GM12874 (cell line): ENCODE results near the gene ATF3.

Experiments used
- TF ChIP-seq, protein P1 (sequence below): IDR thresholded peaks from 2 replicates; pipeline ENCODE4 v1.5.1; 2011; ENCODE audit warnings: low read depth, mild to moderate bottlenecking, control low read depth, low read length, moderate library complexity; ENCODE audit not compliant: insufficient read depth

ATF3 gene

DNA sequence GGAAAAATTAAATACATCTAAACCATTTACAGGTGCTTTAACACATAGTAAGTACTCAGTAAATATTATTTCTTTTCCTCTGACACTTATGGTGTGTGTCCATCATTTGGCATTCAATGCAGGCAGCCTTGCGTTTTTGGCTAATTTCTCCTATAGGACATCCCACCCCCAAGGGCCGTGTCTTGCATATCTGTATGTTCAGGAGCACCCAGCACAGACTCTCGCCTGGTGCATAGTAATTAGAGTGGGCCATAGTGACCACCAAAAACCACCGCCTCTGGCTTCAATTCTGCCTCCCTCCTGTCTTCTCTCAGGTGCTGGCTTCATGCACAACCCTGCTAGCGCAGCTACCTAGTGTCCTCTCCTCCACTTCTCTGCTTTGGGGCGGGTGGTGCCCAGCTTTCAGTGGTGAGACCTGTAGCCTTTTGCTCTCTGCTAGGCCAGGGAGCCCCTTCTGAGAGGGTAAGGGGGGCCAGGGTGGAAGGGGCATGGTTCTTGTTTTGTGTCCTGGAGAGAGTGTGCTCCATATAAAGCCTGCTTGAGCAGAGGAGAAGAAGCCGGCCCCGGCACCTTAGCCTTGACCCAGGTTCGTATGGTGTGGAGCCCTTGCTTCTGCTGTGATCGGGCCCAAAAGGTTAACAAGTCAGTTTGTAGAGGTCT lies 57.7 kb downstream of the ATF3 start:
- TF ChIP-seq, protein P1, sequence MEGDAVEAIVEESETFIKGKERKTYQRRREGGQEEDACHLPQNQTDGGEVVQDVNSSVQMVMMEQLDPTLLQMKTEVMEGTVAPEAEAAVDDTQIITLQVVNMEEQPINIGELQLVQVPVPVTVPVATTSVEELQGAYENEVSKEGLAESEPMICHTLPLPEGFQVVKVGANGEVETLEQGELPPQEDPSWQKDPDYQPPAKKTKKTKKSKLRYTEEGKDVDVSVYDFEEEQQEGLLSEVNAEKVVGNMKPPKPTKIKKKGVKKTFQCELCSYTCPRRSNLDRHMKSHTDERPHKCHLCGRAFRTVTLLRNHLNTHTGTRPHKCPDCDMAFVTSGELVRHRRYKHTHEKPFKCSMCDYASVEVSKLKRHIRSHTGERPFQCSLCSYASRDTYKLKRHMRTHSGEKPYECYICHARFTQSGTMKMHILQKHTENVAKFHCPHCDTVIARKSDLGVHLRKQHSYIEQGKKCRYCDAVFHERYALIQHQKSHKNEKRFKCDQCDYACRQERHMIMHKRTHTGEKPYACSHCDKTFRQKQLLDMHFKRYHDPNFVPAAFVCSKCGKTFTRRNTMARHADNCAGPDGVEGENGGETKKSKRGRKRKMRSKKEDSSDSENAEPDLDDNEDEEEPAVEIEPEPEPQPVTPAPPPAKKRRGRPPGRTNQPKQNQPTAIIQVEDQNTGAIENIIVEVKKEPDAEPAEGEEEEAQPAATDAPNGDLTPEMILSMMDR: no peak

DNA sequence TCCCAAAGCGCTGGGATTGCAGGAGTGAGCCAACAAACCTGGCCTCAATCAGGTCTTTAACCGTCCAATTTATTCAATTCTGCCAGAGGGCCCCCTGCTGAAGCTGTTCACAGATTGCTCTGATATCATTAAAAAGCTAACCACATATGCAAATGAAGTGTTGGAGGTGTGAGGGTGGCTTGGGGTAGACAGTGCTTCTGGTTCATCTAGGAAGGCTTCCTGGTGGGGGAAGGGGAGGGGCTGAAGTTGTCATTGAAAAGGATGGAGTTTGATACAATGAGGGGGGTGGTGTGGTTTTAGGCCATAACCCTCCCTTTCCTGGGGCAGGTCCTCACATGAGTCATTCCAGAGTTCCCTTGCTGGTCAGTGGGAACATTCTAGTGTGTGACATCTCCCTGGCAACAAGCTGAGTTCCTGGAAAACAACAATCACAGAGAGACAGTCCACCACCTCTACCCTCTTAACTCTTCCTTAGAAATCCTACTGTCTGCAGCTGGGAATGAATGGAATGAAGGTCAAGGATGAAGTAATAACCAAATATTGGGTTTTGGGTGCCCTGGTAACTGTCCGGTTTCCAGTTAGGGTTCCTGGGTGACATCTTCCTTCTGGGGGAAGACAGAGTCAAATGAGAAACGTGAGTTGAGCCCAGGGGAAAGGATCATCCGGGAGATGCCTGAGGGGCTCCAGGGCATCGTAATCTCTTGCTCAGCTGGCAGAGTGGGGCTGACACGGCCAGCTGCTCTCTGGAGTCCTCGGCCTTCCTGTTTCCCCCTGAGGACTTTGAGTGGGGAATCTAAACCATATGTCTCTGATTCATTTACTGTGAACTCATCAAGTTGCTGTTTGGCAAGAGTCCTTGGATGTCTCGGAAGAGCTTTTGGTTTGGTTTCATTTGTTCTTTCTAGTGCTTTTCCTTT lies 58.9 kb downstream of the ATF3 start:
- TF ChIP-seq, protein P1: 0 out of 2 replicates have a peak, but pooled peaks have one; percentile 4

DNA sequence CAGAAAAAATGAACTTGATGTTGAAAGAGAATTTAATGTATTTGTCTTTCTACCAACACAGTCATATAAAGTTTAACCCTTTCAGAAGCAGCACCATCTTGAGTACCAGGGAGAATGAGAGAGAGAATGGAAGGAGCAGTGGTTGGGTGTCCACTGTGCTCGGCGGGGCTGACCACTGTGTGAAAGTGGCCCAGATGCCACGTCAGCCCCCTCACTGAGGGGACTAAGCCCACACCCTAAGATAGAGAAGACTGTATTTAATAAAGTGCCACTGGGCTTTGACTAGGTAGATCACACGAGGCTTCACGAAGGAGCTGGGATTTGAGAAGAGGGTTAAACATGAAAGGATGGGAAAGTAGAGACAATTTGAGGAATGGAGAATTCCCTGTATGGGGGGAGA lies 59.9 kb downstream of the ATF3 start:
- TF ChIP-seq, protein P1: no peak

DNA sequence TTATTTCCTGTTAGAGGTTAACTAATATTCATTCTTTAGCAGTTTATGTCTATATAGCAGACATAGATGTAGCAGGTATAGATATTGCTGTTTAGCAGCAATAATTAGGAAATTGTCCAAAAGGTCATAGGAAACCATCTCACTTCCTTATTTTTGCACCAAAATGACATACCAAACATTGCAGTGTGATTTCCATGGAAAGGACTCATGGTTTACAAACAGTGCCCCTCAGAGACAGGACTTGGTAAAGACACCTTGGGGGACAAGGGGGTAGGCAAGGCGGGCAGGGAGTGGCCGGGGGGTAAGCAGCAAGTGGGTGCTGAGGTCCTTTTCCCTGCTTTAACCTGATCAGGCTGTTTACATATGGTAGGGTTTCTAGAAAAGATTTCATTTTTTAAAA lies 60.5 kb downstream of the ATF3 start:
- TF ChIP-seq, protein P1: peak; percentile 34; the same call in 1 of the 2 replicates

DNA sequence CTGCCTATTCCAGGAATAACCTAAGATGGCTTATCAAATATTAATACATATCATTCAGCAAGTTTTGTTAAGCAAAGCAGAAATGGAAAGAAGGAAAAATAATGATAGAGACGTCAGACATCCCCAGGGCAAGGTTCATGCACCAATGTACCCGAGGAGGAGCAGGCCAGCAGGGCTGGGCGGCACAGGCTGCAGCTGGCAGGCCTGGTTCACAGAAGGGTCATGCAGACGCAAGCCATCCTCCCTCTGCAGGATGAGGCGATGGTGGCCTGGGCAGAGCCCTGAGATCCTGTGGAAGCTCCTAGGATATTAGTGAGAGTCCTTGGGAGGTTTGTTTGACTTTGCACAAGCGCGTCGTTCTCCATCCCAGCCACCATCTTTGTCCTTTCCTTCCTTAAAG lies 61.0 kb downstream of the ATF3 start:
- TF ChIP-seq, protein P1: no peak

DNA sequence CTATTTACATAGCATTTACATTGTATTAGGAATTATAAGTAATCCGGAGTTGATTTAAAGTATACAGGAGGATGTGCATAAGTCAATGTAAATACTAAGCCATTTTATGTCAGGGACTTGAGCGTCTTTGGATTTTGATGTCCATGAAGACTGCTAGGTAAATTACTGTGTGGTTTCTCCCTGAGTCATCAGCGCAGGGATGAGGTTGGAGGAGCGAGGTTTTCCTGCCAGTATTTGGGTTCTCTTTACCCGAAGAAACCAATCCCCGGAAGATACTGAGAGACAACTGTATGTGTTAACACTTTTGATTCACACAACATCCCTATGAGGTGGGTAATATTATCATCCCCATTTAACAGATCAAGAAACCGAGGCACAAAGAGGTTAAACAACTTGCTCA lies 61.7 kb downstream of the ATF3 start:
- TF ChIP-seq, protein P1: no peak
